ENCODE results near the gene OFD1.
"Not testable (repeated sequence)": the region's sequence is repeated elsewhere in the genome, so short reads cannot be mapped to it uniquely, and the experiment has no call there.

GRCh38 chrX:13726583-13726982 lies 8.0 kb upstream of the OFD1 start:
- TF ChIP-seq CTCF (IDR thresholded peaks at IDR 0.05; ENCODE audit: insufficient read depth, low read length, poor library complexity, severe bottlenecking); EZH2phosphoT487 (conservative IDR thresholded peaks at IDR 0.05; ENCODE audit: low read length): not testable (repeated sequence)

Data from SU-DHL-6 (cell line).